Endothelial cell (in vitro differentiated cells): Measurements from ENCODE around the gene CFAP410. TPM values are rescaled to one million over a fixed set of nuclear protein-coding genes. Genes with fewer than 3 reads are reported as not detected.

Experiments
- DNase-seq: peaks from one replicate; pipeline ENCODE4 v3.0.0; 2021; ENCODE audit warnings: low spot score
- H3K27ac Mint-ChIP-seq: one replicate; pipeline ENCODE4 v1.8.0; 2021; ENCODE audit warnings: mixed read lengths, inconsistent platforms; ENCODE audit not compliant: unreplicated experiment
- H3K27me3 Mint-ChIP-seq: one replicate; pipeline ENCODE4 v1.8.0; 2021; ENCODE audit warnings: mild to moderate bottlenecking, moderate library complexity, mixed read lengths, inconsistent platforms; ENCODE audit not compliant: unreplicated experiment
- H3K36me3 Mint-ChIP-seq: one replicate; pipeline ENCODE4 v1.8.0; 2021; ENCODE audit warnings: mild to moderate bottlenecking, low read depth, mixed read lengths, inconsistent platforms; ENCODE audit not compliant: unreplicated experiment
- H3K4me1 Mint-ChIP-seq: one replicate; pipeline ENCODE4 v1.8.0; 2021; ENCODE audit warnings: mild to moderate bottlenecking, mixed read lengths, inconsistent platforms; ENCODE audit not compliant: unreplicated experiment
- H3K4me3 Mint-ChIP-seq: one replicate; pipeline ENCODE4 v1.8.0; 2021; ENCODE audit warnings: mild to moderate bottlenecking, mixed read lengths, inconsistent platforms; ENCODE audit not compliant: unreplicated experiment
- H3K9me3 Mint-ChIP-seq: one replicate; pipeline ENCODE4 v1.8.0; 2021; ENCODE audit warnings: mixed read lengths, inconsistent platforms; ENCODE audit not compliant: unreplicated experiment
- CTCF ChIP-seq: fragments of 200-600 bp; sonication (generic); IDR thresholded peaks from one replicate; pipeline ENCODE4 v1.5.0; 2021; ENCODE audit warnings: antibody characterized with exemption; ENCODE audit not compliant: unreplicated experiment
- total RNA-seq: library from RNA; stranded (reverse); fragmentation: NEBNext Ultra II Directional; extraction: Animal tissue kit (Norgen Biotek cat#: 25700); gene quantifications from one replicate; pipeline ENCODE4 v1.2.1, GENCODE V29; 2021; ENCODE audit not compliant: unreplicated experiment

CFAP410 gene
- total RNA-seq, 1 donor from 2014 or later, result 12.2 TPM

- Mint-ChIP-seq H3K4me1 (no peaks in the 10 kb centered on the region), H3K9me3 (no peaks in the 10 kb centered on the region), H3K36me3 (no peaks in the 10 kb centered on the region), H3K27me3 (peaks cover 6% of the 10 kb centered on the region), H3K4me3 (no peak overlapping the region), H3K27ac (no peak overlapping the region)
- no peak for DNase-seq
- no peak for TF ChIP-seq CTCF
Observed at GRCh38 chr21:44354001-44354405, 14.8 kb upstream of the CFAP410 start.

GRCh38 chr21:44353191-44353970, 14.2 kb upstream of the CFAP410 start, which contains the start of gene TRPM2:
TRPM2 (plus strand) TSS chr21:44353621; CDS start chr21:44353701, 80 bp downstream.
- H3K36me3 Mint-ChIP-seq, result no peaks in the 10 kb centered on the region
- no peak for DNase-seq
- no peaks in the 10 kb centered on the region for H3K9me3 Mint-ChIP-seq
- H3K27ac Mint-ChIP-seq, result no peak within 1 kb of the TSS
- no peak within 1 kb of the TSS for H3K4me3 Mint-ChIP-seq
- peaks cover 8% of the 10 kb centered on the region for H3K27me3 Mint-ChIP-seq
- H3K4me1 Mint-ChIP-seq, result no peaks in the 10 kb centered on the region
- no peak for TF ChIP-seq CTCF

- no peak overlapping the region for H3K27ac Mint-ChIP-seq
- H3K27me3 Mint-ChIP-seq, result peaks cover 8% of the 10 kb centered on the region
- H3K4me3 Mint-ChIP-seq, result no peak overlapping the region
- no peak for TF ChIP-seq CTCF
- no peaks in the 10 kb centered on the region for H3K4me1 Mint-ChIP-seq
- no peaks in the 10 kb centered on the region for H3K9me3 Mint-ChIP-seq
- DNase-seq, result no peak
- no peaks in the 10 kb centered on the region for H3K36me3 Mint-ChIP-seq
Observed at GRCh38 chr21:44352253-44352860, 13.2 kb upstream of the CFAP410 start.

GRCh38 chr21:44351535-44352252, 12.5 kb upstream of the CFAP410 start:
- H3K27me3 Mint-ChIP-seq, result peaks cover 8% of the 10 kb centered on the region
- no peak for TF ChIP-seq CTCF
- no peak for DNase-seq
- H3K4me1 Mint-ChIP-seq, result no peaks in the 10 kb centered on the region
- H3K9me3 Mint-ChIP-seq, result no peaks in the 10 kb centered on the region
- no peak overlapping the region for H3K27ac Mint-ChIP-seq
- H3K36me3 Mint-ChIP-seq, result no peaks in the 10 kb centered on the region
- H3K4me3 Mint-ChIP-seq, result no peak overlapping the region
